Measurements from ENCODE around the gene UBE2U. TPM values are rescaled to one million over a fixed set of nuclear protein-coding genes. Genes with fewer than 3 reads are reported as not detected.

UBE2U gene
- total and polyA plus RNA-seq, 7 donors: not detected

- H3K9me3 ChIP-seq: no peaks in the 10 kb centered on the region
- WGBS, 2 donors: 81 to 82% methylated on average over 3 of the region's 3 CpGs
- DNase-seq: no peak
- no peak overlapping the region for H3K27ac ChIP-seq
- TF ChIP-seq EP300 (IDR thresholded peaks at IDR 0.05) (no peak), POLR2A (IDR thresholded peaks at IDR 0.05) (no peak), CTCF (IDR thresholded peaks at IDR 0.05) (no peak), POLR2AphosphoS5 (IDR thresholded peaks at IDR 0.05) (no peak)
- no peak overlapping the region for H3K4me3 ChIP-seq
- intact Hi-C loops (cut with DNase I): no loop called here
- H3K27me3 ChIP-seq: no peaks in the 10 kb centered on the region
- H3K36me3 ChIP-seq: no peaks in the 10 kb centered on the region
- H3K4me1 ChIP-seq: no peaks in the 10 kb centered on the region
Observed at GRCh38 chr1:64229307-64229706, 25.9 kb downstream of the UBE2U start.

GRCh38 chr1:64231153-64231552 lies 27.7 kb downstream of the UBE2U start:
- H3K27me3 ChIP-seq: no peaks in the 10 kb centered on the region
- no peak overlapping the region for H3K4me3 ChIP-seq
- intact Hi-C loops (cut with DNase I): no loop called here
- H3K27ac ChIP-seq: no peak overlapping the region
- no peak for DNase-seq
- no peaks in the 10 kb centered on the region for H3K9me3 ChIP-seq
- WGBS, 2 donors: 48 to 51% methylated on average over 4 of the region's 4 CpGs
- TF ChIP-seq POLR2AphosphoS5 (IDR thresholded peaks at IDR 0.05) (no peak), CTCF (IDR thresholded peaks at IDR 0.05) (no peak), EP300 (IDR thresholded peaks at IDR 0.05) (no peak), POLR2A (IDR thresholded peaks at IDR 0.05) (no peak)
- no peaks in the 10 kb centered on the region for H3K4me1 ChIP-seq
- no peaks in the 10 kb centered on the region for H3K36me3 ChIP-seq

- DNase-seq: no peak
- Histone ChIP-seq H3K36me3 (no peaks in the 10 kb centered on the region), H3K27ac (no peak overlapping the region), H3K27me3 (no peaks in the 10 kb centered on the region), H3K4me1 (no peaks in the 10 kb centered on the region), H3K4me3 (no peak overlapping the region), H3K9me3 (no peaks in the 10 kb centered on the region)
- intact Hi-C loops (cut with DNase I): no loop called here
- TF ChIP-seq CTCF (IDR thresholded peaks at IDR 0.05): no peak
- no peak for TF ChIP-seq POLR2A (IDR thresholded peaks at IDR 0.05)
- TF ChIP-seq POLR2AphosphoS5 (IDR thresholded peaks at IDR 0.05): no peak
- TF ChIP-seq EP300 (IDR thresholded peaks at IDR 0.05): no peak
Observed at GRCh38 chr1:64231654-64232053, 28.2 kb downstream of the UBE2U start.

GRCh38 chr1:64234714-64235113 lies 31.3 kb downstream of the UBE2U start:
- H3K36me3 ChIP-seq: no peaks in the 10 kb centered on the region
- intact Hi-C loops (cut with DNase I): no loop called here

More at GRCh38 chr1:64234714-64235113, 31.3 kb downstream of the UBE2U start:
- Histone ChIP-seq H3K4me1 (no peaks in the 10 kb centered on the region), H3K9me3 (no peaks in the 10 kb centered on the region), H3K27me3 (no peaks in the 10 kb centered on the region), H3K4me3 (no peak overlapping the region), H3K27ac (no peak overlapping the region)
- TF ChIP-seq CTCF (IDR thresholded peaks at IDR 0.05) (no peak), POLR2AphosphoS5 (IDR thresholded peaks at IDR 0.05) (no peak), POLR2A (IDR thresholded peaks at IDR 0.05) (no peak), EP300 (IDR thresholded peaks at IDR 0.05) (no peak)
- no peak for DNase-seq

All from sigmoid colon (tissue), 7 donors.